Progenitor cell of endocrine pancreas (in vitro differentiated cells): ENCODE data around the gene LMF2. TPM values are rescaled to one million over a fixed set of nuclear protein-coding genes. Genes with fewer than 3 reads are reported as not detected.

ENCODE experiments used
- DNase-seq: peaks from one replicate; pipeline ENCODE4 v3.0.0; 2021; ENCODE audit warnings: low spot score; ENCODE audit not compliant: unreplicated experiment
- H3K27ac Mint-ChIP-seq: 2 replicates; pipeline ENCODE4 v1.8.0; 2021; ENCODE audit warnings: mild to moderate bottlenecking, moderate library complexity, mixed read lengths
- H3K27me3 Mint-ChIP-seq: 2 replicates; pipeline ENCODE4 v1.8.0; 2021; ENCODE audit warnings: mixed read lengths
- H3K36me3 Mint-ChIP-seq: 2 replicates; pipeline ENCODE4 v1.8.0; 2022; ENCODE audit warnings: mixed read lengths; ENCODE audit not compliant: insufficient read depth
- H3K4me1 Mint-ChIP-seq: 2 replicates; pipeline ENCODE4 v1.8.0; 2021; ENCODE audit warnings: low read depth, mixed read lengths
- H3K4me3 Mint-ChIP-seq: 2 replicates; pipeline ENCODE4 v1.8.0; 2021; ENCODE audit warnings: low read depth, mild to moderate bottlenecking, moderate library complexity, mixed read lengths
- H3K9me3 Mint-ChIP-seq: 2 replicates; pipeline ENCODE4 v1.8.0; 2021; ENCODE audit warnings: low read depth, mixed read lengths
- CTCF ChIP-seq: fragments of 200-600 bp; sonication (generic); IDR thresholded peaks from one replicate; pipeline ENCODE4 v1.5.0; 2021; ENCODE audit warnings: antibody characterized with exemption, mild to moderate bottlenecking; ENCODE audit not compliant: unreplicated experiment
- total RNA-seq: library from RNA; stranded (reverse); gene quantifications from 2 replicates; pipeline ENCODE4 v1.2.1, GENCODE V29; 2021

The LMF2 gene
- total RNA-seq, 1 donor from 2014 or later = 65.5 TPM

- H3K36me3 Mint-ChIP-seq = no peaks in the 10 kb centered on the region
- TF ChIP-seq CTCF = no peak
- H3K4me1 Mint-ChIP-seq = no peaks in the 10 kb centered on the region
- peaks cover 44% of the 10 kb centered on the region for H3K27me3 Mint-ChIP-seq
- DNase-seq = no peak
- H3K4me3 Mint-ChIP-seq = no peak overlapping the region
- no peaks in the 10 kb centered on the region for H3K9me3 Mint-ChIP-seq
- H3K27ac Mint-ChIP-seq = no peak overlapping the region
Observed at GRCh38 chr22:50483556-50483955, 23.9 kb downstream of the LMF2 start.

GRCh38 chr22:50483106-50483505 is 24.4 kb downstream of the LMF2 start:
- DNase-seq = no peak
- no peaks in the 10 kb centered on the region for H3K36me3 Mint-ChIP-seq
- no peaks in the 10 kb centered on the region for H3K9me3 Mint-ChIP-seq
- no peak overlapping the region for H3K4me3 Mint-ChIP-seq
- peaks cover 47% of the 10 kb centered on the region for H3K27me3 Mint-ChIP-seq
- H3K4me1 Mint-ChIP-seq = no peaks in the 10 kb centered on the region
- TF ChIP-seq CTCF = no peak
- no peak overlapping the region for H3K27ac Mint-ChIP-seq

- H3K4me3 Mint-ChIP-seq = peak overlapping the region; percentile 63
- no peaks in the 10 kb centered on the region for H3K36me3 Mint-ChIP-seq
- no peak overlapping the region for H3K27ac Mint-ChIP-seq
- no peak for TF ChIP-seq CTCF
- DNase-seq = no peak
- H3K27me3 Mint-ChIP-seq = peaks cover 47% of the 10 kb centered on the region
- no peaks in the 10 kb centered on the region for H3K4me1 Mint-ChIP-seq
- no peaks in the 10 kb centered on the region for H3K9me3 Mint-ChIP-seq
Observed at GRCh38 chr22:50482107-50483074, 25.1 kb downstream of the LMF2 start.

GRCh38 chr22:50481440-50482106 is 25.9 kb downstream of the LMF2 start, which contains the start of gene ADM2:
TSS of gene ADM2 (plus strand) at chr22:50481543. CDS start at chr22:50481848, 305 bp downstream.
- peak; percentile 44 for DNase-seq
- TF ChIP-seq CTCF = no peak
- H3K9me3 Mint-ChIP-seq = no peaks in the 10 kb centered on the region
- H3K27ac Mint-ChIP-seq = no peak within 1 kb of the TSS
- peaks cover 47% of the 10 kb centered on the region for H3K27me3 Mint-ChIP-seq
- H3K36me3 Mint-ChIP-seq = no peaks in the 10 kb centered on the region
- peaks cover 3% of the 10 kb centered on the region for H3K4me1 Mint-ChIP-seq
- H3K4me3 Mint-ChIP-seq = peak within 1 kb of the TSS; percentile 63

GRCh38 chr22:50481045-50481439 is 26.5 kb downstream of the LMF2 start:
- DNase-seq = no peak
- H3K36me3 Mint-ChIP-seq = no peaks in the 10 kb centered on the region
- TF ChIP-seq CTCF = no peak

More at GRCh38 chr22:50481045-50481439, 26.5 kb downstream of the LMF2 start:
- H3K4me1 Mint-ChIP-seq = peaks cover 3% of the 10 kb centered on the region
- no peaks in the 10 kb centered on the region for H3K9me3 Mint-ChIP-seq
- H3K27me3 Mint-ChIP-seq = peaks cover 41% of the 10 kb centered on the region
- H3K27ac Mint-ChIP-seq = no peak overlapping the region
- peak overlapping the region; percentile 55 for H3K4me3 Mint-ChIP-seq
